ENCODE results near the gene ULK3.
"Not testable (repeated sequence)": the region's sequence is repeated elsewhere in the genome, so short reads cannot be mapped to it uniquely, and the experiment has no call there.

The ULK3 gene

GRCh38 chr15:74842581-74843444 is at the start of gene ULK3:
Gene ULK3, minus strand, starts transcription at chr15:74843156. Its CDS starts 51 bp downstream, at chr15:74843105.
- peak; percentile 85 for DNase-seq

- DNase-seq: no peak
These were observed 49.4 kb upstream of the ULK3 start for GRCh38 chr15:74892313-74892712.

GRCh38 chr15:74891469-74891868 is 48.5 kb upstream of the ULK3 start:
- no peak for DNase-seq

GRCh38 chr15:74890665-74890960 is 47.7 kb upstream of the ULK3 start:
- DNase-seq: no peak

- peak; percentile 74 for DNase-seq
These were observed 47.1 kb upstream of the ULK3 start, which contains the start of gene MPI for GRCh38 chr15:74889883-74890664. Gene MPI, plus strand, starts transcription at chr15:74890042. Its CDS starts 32 bp downstream, at chr15:74890074.

GRCh38 chr15:74889390-74889882 is 46.5 kb upstream of the ULK3 start:
- DNase-seq: peak; percentile 46

GRCh38 chr15:74888716-74889115 is 45.8 kb upstream of the ULK3 start:
- no peak for DNase-seq

- not testable (repeated sequence) for DNase-seq
These were observed 44.7 kb upstream of the ULK3 start for GRCh38 chr15:74887537-74888193.

GRCh38 chr15:74885461-74885860 is 42.5 kb upstream of the ULK3 start:
- no peak for DNase-seq

GRCh38 chr15:74884428-74885223 is 41.7 kb upstream of the ULK3 start:
- peak; percentile 35 for DNase-seq

- no peak for DNase-seq
These were observed 39.6 kb upstream of the ULK3 start for GRCh38 chr15:74882528-74882927.

- no peak for DNase-seq
These were observed 35.3 kb upstream of the ULK3 start for GRCh38 chr15:74878273-74878672.

- peak; percentile 45 for DNase-seq
These were observed 30.9 kb upstream of the ULK3 start for GRCh38 chr15:74873756-74874424.

GRCh38 chr15:74873036-74873755 is 30.2 kb upstream of the ULK3 start, which contains the start of gene SCAMP2:
Gene SCAMP2, minus strand, starts transcription at chr15:74873365. Its CDS starts 110 bp downstream, at chr15:74873255.
- DNase-seq: peak; percentile 93

- no peak for DNase-seq
These were observed 29.7 kb upstream of the ULK3 start for GRCh38 chr15:74872702-74873035.

GRCh38 chr15:74870436-74871215 is 27.7 kb upstream of the ULK3 start:
- DNase-seq: no peak

GRCh38 chr15:74869726-74870407 is 26.9 kb upstream of the ULK3 start:
- DNase-seq: no peak

- no peak for DNase-seq
These were observed 26.4 kb upstream of the ULK3 start for GRCh38 chr15:74869372-74869725.

- DNase-seq: no peak
These were observed 25.1 kb upstream of the ULK3 start for GRCh38 chr15:74868059-74868458.

All from fibroblast of upper back skin (primary cell).